Activated CD4-positive, CD25-positive, alpha-beta regulatory T cell treated with anti-CD3 and anti-CD28 coated beads, Interleukin-2, amount 50 U/mL, for 24 hours (primary cell): ENCODE data around the gene MRNIP.

Source experiments
- ATAC-seq, 2 donors: fragments of 150-1000 bp; cut with Tn5 transposase; one replicate each; pipeline ENCODE4 v1.10.0; 2021; ENCODE audit warnings: mild to moderate bottlenecking in 1 of 2, moderate library complexity in 1 of 2

Gene MRNIP

DNA sequence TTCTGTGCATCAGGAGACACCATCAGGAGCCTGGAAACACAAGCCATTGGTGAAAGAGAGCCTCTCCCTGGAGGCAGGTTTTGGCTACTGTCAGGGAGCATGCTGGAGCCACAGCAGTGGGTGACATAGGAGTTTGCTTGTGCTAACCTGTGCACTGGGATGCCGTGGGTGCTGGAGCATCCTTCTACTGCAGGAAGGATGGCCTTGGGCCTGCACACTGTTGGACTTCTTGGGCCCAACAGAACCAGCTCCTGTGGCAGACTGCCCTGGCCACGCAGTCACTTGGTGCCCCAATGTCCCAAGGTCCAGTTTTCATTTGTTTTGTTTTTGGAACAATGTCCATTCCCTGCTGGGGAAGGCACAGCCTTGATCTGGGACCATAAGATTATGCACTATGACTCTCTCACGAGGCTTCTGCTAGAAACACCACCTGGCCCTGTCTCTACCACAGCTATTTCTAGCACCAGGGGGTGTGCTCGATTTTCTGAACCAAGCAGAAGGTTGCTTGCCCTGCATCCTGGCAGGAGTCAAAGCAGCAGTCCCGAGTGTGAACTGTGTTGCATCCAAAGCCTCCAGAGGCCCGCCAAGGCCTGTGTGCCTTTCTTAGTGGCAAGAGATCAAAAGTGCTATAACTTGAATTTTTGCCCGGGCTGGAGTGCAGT, 70.3 kb downstream of the MRNIP start:
- no peak for ATAC-seq
